Kidney (tissue), 14 donors: ENCODE results near the gene PRDM16. TPM values are rescaled to one million over a fixed set of nuclear protein-coding genes. Genes with fewer than 3 reads are reported as not detected.

ENCODE experiments used
- DNase-seq, 5 donors: peaks; one replicate each; pipeline ENCODE4 v3.0.0-alpha.2; 2013 to 2020
- FAIRE-seq: peaks from 2 replicates; lab custom pipeline; 2012; peaks lifted over from hg19 to GRCh38; lab: Jason Lieb, UNC
- H3K27ac ChIP-seq, 2 donors: one replicate each; pipeline ENCODE4 v1.7.0; 2013; ENCODE audit warnings: low read depth in 2 of 2, low read length in 2 of 2, inconsistent platforms in 1 of 2
- H3K27me3 ChIP-seq: one replicate; pipeline ENCODE4 v1.7.1; 2013; ENCODE audit warnings: low read length, inconsistent platforms; ENCODE audit not compliant: control insufficient read depth, insufficient read depth
- H3K36me3 ChIP-seq, 3 donors: one replicate each; pipeline versions ENCODE4 v1.7.0 to v1.7.1; 2013; ENCODE audit warnings: low read length in 3 of 3, control low read depth in 1 of 3, inconsistent platforms in 1 of 3; ENCODE audit not compliant: insufficient read depth in 3 of 3, control insufficient read depth in 2 of 3
- H3K4me1 ChIP-seq, 3 donors: one replicate each; pipeline versions ENCODE4 v1.7.0 to v1.7.1; 2013; ENCODE audit warnings: low read length in 3 of 3, inconsistent platforms in 1 of 3, low read depth in 1 of 3; ENCODE audit not compliant: control insufficient read depth in 2 of 3, insufficient read depth in 2 of 3
- H3K4me3 ChIP-seq, 3 donors: one replicate each; pipeline versions ENCODE4 v1.7.0 to v1.8.1; 2013; ENCODE audit warnings: low read length in 3 of 3, control low read depth in 1 of 3, inconsistent platforms in 1 of 3
- H3K9ac ChIP-seq, 3 donors: one replicate each; pipeline versions ENCODE4 v1.7.0 to v1.7.1; 2013; ENCODE audit warnings: low read length in 3 of 3, control low read depth in 1 of 3, inconsistent platforms in 1 of 3
- H3K9me3 ChIP-seq, 3 donors: one replicate each; pipeline versions ENCODE4 v1.7.0 to v1.7.1; 2013; ENCODE audit warnings: low read length in 3 of 3, control low read depth in 1 of 3, inconsistent platforms in 1 of 3; ENCODE audit not compliant: control insufficient read depth in 2 of 3, insufficient read depth in 1 of 3
- CTCF ChIP-seq: IDR thresholded peaks from 3 replicates; pipeline ENCODE4 v1.5.1; 2012; ENCODE audit warnings: mild to moderate bottlenecking, moderate library complexity, borderline replicate concordance; ENCODE audit not compliant: insufficient read depth; ENCODE audit errors: extremely low read depth
- intact Hi-C: fragments of 100-400 bp; cut with DNase I; formaldehyde crosslinking; loops from one replicate; pipeline ENCODE4 v1.11.1; 2022
- polyA plus RNA-seq: library from polyadenylated mRNA; stranded (reverse); fragments of 350-450 nt; fragmentation: Illumina TruSeq; extraction: RNeasy Lipid Tissue Mini Kit (QIAGEN cat#74804); gene quantifications from one replicate; pipeline ENCODE4 v1.2.3, GENCODE V29; 2014; ENCODE audit warnings: low read depth, low replicate concordance; ENCODE audit not compliant: insufficient read depth
- total RNA-seq: library from RNA; stranded (reverse); fragmentation: NEBNext Ultra II Directional; extraction: Animal tissue kit (Norgen Biotek cat#: 25700); gene quantifications from one replicate; pipeline ENCODE4 v1.2.1, GENCODE V29; 2021
- donor health status: control.
- donor health status: control.
- donor health status: control.
- donor health status: control.
- donor health status: control.
- donor health status: DM: yes; HTN: yes; CAD: no.
- donor health status: Normal renal cell carcinoma (clear cell type).

PRDM16 gene
- total and polyA plus RNA-seq, 2 donors from 2014 or later: 3.0 to 21.9 TPM

- Histone ChIP-seq H3K9ac (no peak overlapping the region), H3K4me3 (no peak overlapping the region), H3K9me3 (no peaks in the 10 kb centered on the region), H3K27ac (no peak overlapping the region), H3K4me1 (peaks cover 0 to 2% (median 0%) of the 10 kb centered on the region in 3 donors), H3K36me3 (peaks cover 3 to 20% (median 4%) of the 10 kb centered on the region in 3 donors), H3K27me3 (no peaks in the 10 kb centered on the region)
- intact Hi-C loops: no loop called here
- FAIRE-seq (no peak), DNase-seq (peak in 2 of 5 donors; percentile 50 to 67)
- TF ChIP-seq CTCF: no peak
Measured at GRCh38 chr1:3469849-3470649, 401.0 kb downstream of the PRDM16 start.

GRCh38 chr1:3470650-3471355 lies 401.8 kb downstream of the PRDM16 start:
- DNase-seq (peak in 2 of 5 donors; percentile 49 to 50), FAIRE-seq (no peak)
- intact Hi-C loops: no loop called here
- H3K36me3 ChIP-seq: peaks cover 3 to 20% (median 4%) of the 10 kb centered on the region in 3 donors
- TF ChIP-seq CTCF: no peak
- no peak overlapping the region for H3K27ac ChIP-seq
- no peak overlapping the region for H3K4me3 ChIP-seq
- peaks cover 0 to 2% (median 0%) of the 10 kb centered on the region in 3 donors for H3K4me1 ChIP-seq
- no peak overlapping the region for H3K9ac ChIP-seq
- no peaks in the 10 kb centered on the region for H3K27me3 ChIP-seq
- H3K9me3 ChIP-seq: no peaks in the 10 kb centered on the region

- TF ChIP-seq CTCF: peak; percentile 42
- intact Hi-C loops: no loop called here
- Histone ChIP-seq H3K4me3 (no peak overlapping the region), H3K36me3 (peaks cover 3 to 24% (median 4%) of the 10 kb centered on the region in 3 donors), H3K9ac (no peak overlapping the region), H3K9me3 (no peaks in the 10 kb centered on the region), H3K4me1 (peaks cover 0 to 2% (median 0%) of the 10 kb centered on the region in 3 donors), H3K27ac (no peak overlapping the region), H3K27me3 (no peaks in the 10 kb centered on the region)
- FAIRE-seq: no peak
- DNase-seq: peak; percentile 66 to 85 (median 76)
Measured at GRCh38 chr1:3471356-3472087, 402.5 kb downstream of the PRDM16 start.
